Measurements from ENCODE around the gene BDP1.
"Not testable (repeated sequence)": the region's sequence is repeated elsewhere in the genome, so short reads cannot be mapped to it uniquely, and the experiment has no call there.

Gene BDP1

GRCh38 chr5:71575588-71575987, 120.1 kb downstream of the BDP1 start:
- not testable (repeated sequence) for DNase-seq

GRCh38 chr5:71576241-71576640, 120.8 kb downstream of the BDP1 start:
- DNase-seq: no peak

GRCh38 chr5:71577839-71578238, 122.4 kb downstream of the BDP1 start:
- not testable (repeated sequence) for DNase-seq

GRCh38 chr5:71582945-71583584, 127.6 kb downstream of the BDP1 start:
- no peak for DNase-seq

- DNase-seq: no peak
Observed at GRCh38 chr5:71586052-71586940, 130.8 kb downstream of the BDP1 start.

GRCh38 chr5:71586941-71587765, 131.7 kb downstream of the BDP1 start, which contains the start of gene MCCC2:
Gene MCCC2 (plus strand): TSS chr5:71587340. CDS start chr5:71587426, 86 bp downstream.
- peak; percentile 95 for DNase-seq

GRCh38 chr5:71587766-71588532, 132.5 kb downstream of the BDP1 start:
- DNase-seq: no peak

- no peak for DNase-seq
Observed at GRCh38 chr5:71588533-71588885, 133.1 kb downstream of the BDP1 start.

- no peak for DNase-seq
Observed at GRCh38 chr5:71589903-71590302, 134.5 kb downstream of the BDP1 start.

GRCh38 chr5:71591100-71591499, 135.6 kb downstream of the BDP1 start:
- no peak for DNase-seq

GRCh38 chr5:71596169-71596568, 140.7 kb downstream of the BDP1 start:
- no peak for DNase-seq

- DNase-seq: no peak
Observed at GRCh38 chr5:71597001-71597400, 141.6 kb downstream of the BDP1 start.

GRCh38 chr5:71600783-71601182, 145.3 kb downstream of the BDP1 start:
- DNase-seq: no peak

GRCh38 chr5:71601222-71602026, 146.0 kb downstream of the BDP1 start:
- DNase-seq: peak; percentile 57

GRCh38 chr5:71609916-71610315, 154.5 kb downstream of the BDP1 start:
- not testable (repeated sequence) for DNase-seq

GRCh38 chr5:71615809-71616208, 160.4 kb downstream of the BDP1 start:
- DNase-seq: no peak

Data from kidney glomerular epithelial cell (primary cell).